Activated CD8-positive, alpha-beta T cell treated with anti-CD3 and anti-CD28 coated beads for 36 hours (primary cell): ENCODE data around the gene KANK2. TPM values are rescaled to one million over a fixed set of nuclear protein-coding genes. Genes with fewer than 3 reads are reported as not detected.

Experiments used
- ATAC-seq: fragments of 200-7000 bp; cut with Tn5 transposase; one replicate; pipeline ENCODE4 v1.10.0; 2021; ENCODE audit warnings: mild to moderate bottlenecking, moderate library complexity
- CTCF ChIA-PET: fragments of 350-600 bp; sonication (Branson Sonifier 250); formaldehyde crosslinking; loops from one replicate; lab custom pipeline; 2021; ENCODE audit warnings: antibody characterized with exemption; lab: Charles Lee
- POLR2A ChIA-PET: fragments of 350-600 bp; sonication (Branson Sonifier 250); formaldehyde crosslinking; loops from one replicate; lab custom pipeline; 2021; ENCODE audit warnings: antibody characterized with exemption; lab: Charles Lee
- DNase-seq: peaks from one replicate; pipeline ENCODE4 v3.0.0-alpha.2; 2020
- H3K27ac Mint-ChIP-seq: one replicate; pipeline ENCODE4 v1.8.0; 2021; ENCODE audit warnings: mild to moderate bottlenecking, mixed read lengths
- H3K27me3 Mint-ChIP-seq: one replicate; pipeline ENCODE4 v1.8.0; 2021; ENCODE audit warnings: mixed read lengths
- H3K36me3 Mint-ChIP-seq: one replicate; pipeline ENCODE4 v1.8.0; 2021; ENCODE audit warnings: low read depth, mixed read lengths
- H3K4me1 Mint-ChIP-seq: one replicate; pipeline ENCODE4 v1.8.0; 2021; ENCODE audit warnings: low read depth, mixed read lengths
- H3K4me3 Mint-ChIP-seq: one replicate; pipeline ENCODE4 v1.8.0; 2021; ENCODE audit warnings: mild to moderate bottlenecking, moderate library complexity, mixed read lengths
- H3K9me3 Mint-ChIP-seq: one replicate; pipeline ENCODE4 v1.8.0; 2021; ENCODE audit warnings: mixed read lengths
- intact Hi-C: fragments of 100-400 bp; cut with micrococcal nuclease; formaldehyde crosslinking; loops from one replicate; pipeline ENCODE4 v1.10.0; 2022
- total RNA-seq, 2 experiments: library from RNA; stranded (reverse); gene quantifications; one replicate each; pipeline ENCODE4 v1.2.3, GENCODE V29; 2021
- TF ChIP-seq, protein P1 (sequence below): fragments of 200-600 bp; IDR thresholded peaks from one replicate; pipeline ENCODE4 v1.8.0; 2022; ENCODE audit warnings: antibody characterized with exemption, mild to moderate bottlenecking

The KANK2 gene
- total RNA-seq, 2 experiments from 2014 or later = 1.9 to 2.0 TPM

DNA sequence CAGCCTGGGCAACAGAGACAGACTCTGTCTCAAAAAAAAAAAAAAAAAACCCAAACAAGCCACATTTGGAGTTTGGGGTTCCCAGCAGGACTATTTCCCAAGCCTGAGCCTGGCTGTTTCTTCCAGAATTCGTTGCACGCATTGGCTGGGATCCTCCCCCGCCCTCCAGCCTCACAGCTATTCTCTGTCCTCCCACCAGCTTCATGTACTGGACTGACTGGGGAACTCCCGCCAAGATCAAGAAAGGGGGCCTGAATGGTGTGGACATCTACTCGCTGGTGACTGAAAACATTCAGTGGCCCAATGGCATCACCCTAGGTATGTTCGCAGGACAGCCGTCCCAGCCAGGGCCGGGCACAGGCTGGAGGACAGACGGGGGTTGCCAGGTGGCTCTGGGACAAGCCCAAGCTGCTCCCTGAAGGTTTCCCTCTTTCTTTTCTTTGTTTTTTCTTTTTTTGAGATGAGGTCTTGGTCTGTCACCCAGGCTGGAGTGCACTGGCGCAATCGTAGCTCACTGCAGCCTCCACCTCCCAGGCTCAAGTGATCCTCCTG lies 81.4 kb downstream of the KANK2 start:
- H3K27me3 Mint-ChIP-seq = no peaks in the 10 kb centered on the region
- no peaks in the 10 kb centered on the region for H3K9me3 Mint-ChIP-seq
- ATAC-seq (no peak), DNase-seq (no peak)
- no peak overlapping the region for H3K4me3 Mint-ChIP-seq
- intact Hi-C loops = no loop called here
- ChIA-PET POLR2A (interaction anchor here (0.7 to 1.7 kb wide), 6 partner anchors 10 to 26 kb away, joined by 4 to 5 read pairs (median 4); partner anchors contain the start of gene LDLR), CTCF (interaction anchor here (0.9 to 2.1 kb wide), 2 partner anchors 10 to 80 kb away, joined by 3 to 6 read pairs; no protein-coding TSS in a partner anchor)
- TF ChIP-seq, protein P1, sequence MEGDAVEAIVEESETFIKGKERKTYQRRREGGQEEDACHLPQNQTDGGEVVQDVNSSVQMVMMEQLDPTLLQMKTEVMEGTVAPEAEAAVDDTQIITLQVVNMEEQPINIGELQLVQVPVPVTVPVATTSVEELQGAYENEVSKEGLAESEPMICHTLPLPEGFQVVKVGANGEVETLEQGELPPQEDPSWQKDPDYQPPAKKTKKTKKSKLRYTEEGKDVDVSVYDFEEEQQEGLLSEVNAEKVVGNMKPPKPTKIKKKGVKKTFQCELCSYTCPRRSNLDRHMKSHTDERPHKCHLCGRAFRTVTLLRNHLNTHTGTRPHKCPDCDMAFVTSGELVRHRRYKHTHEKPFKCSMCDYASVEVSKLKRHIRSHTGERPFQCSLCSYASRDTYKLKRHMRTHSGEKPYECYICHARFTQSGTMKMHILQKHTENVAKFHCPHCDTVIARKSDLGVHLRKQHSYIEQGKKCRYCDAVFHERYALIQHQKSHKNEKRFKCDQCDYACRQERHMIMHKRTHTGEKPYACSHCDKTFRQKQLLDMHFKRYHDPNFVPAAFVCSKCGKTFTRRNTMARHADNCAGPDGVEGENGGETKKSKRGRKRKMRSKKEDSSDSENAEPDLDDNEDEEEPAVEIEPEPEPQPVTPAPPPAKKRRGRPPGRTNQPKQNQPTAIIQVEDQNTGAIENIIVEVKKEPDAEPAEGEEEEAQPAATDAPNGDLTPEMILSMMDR = no peak
- no peak overlapping the region for H3K27ac Mint-ChIP-seq
- H3K36me3 Mint-ChIP-seq = peaks cover 62% of the 10 kb centered on the region
- H3K4me1 Mint-ChIP-seq = no peaks in the 10 kb centered on the region

DNA sequence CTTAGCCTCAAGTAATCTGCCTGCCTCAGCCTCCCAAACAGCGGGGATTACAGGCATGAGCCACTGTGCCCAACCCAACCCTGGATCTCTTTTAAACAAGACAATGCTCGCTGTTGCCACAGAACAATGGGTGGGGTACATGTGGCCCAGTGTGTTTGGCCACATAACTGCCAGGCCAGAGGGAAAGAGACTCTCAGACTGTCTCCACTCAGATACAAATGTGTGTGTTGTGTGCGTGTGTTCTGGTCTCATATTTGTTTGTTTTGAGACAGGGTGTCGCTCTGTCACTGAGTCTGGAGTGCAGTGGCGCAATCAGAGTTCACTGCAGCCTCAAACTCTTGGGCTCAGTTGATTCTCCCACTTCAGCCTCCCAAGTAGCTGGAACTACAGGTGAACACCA lies 82.3 kb downstream of the KANK2 start:
- H3K36me3 Mint-ChIP-seq = peaks cover 62% of the 10 kb centered on the region
- H3K27ac Mint-ChIP-seq = no peak overlapping the region
- ChIA-PET CTCF (interaction anchor here (0.9 to 1.3 kb wide), 2 partner anchors 11 kb away, joined by 3 to 6 read pairs; no protein-coding TSS in a partner anchor), POLR2A (interaction anchor here (1.3 to 1.6 kb wide), 2 partner anchors 15 to 17 kb away, joined by 4 to 5 read pairs; no protein-coding TSS in a partner anchor)
- no peaks in the 10 kb centered on the region for H3K27me3 Mint-ChIP-seq
- no peaks in the 10 kb centered on the region for H3K4me1 Mint-ChIP-seq
- ATAC-seq (no peak), DNase-seq (no peak)
- H3K4me3 Mint-ChIP-seq = no peak overlapping the region
- TF ChIP-seq, protein P1 = no peak
- H3K9me3 Mint-ChIP-seq = no peaks in the 10 kb centered on the region
- intact Hi-C loops = no loop called here

Other genes with a start within 250 kb of the KANK2 start
- gene SMARCA4, start 236.5 kb downstream of the KANK2 start, total RNA-seq = 10 to 100 TPM; 97.0 to 98.7 TPM
- gene LDLR, start 108.1 kb downstream of the KANK2 start, total RNA-seq = 10 to 100 TPM; 54.7 to 56.5 TPM
- 10 to 100 TPM; 60.5 to 70.9 TPM for gene SPC24, start 41.8 kb downstream of the KANK2 start, total RNA-seq
- gene ANGPTL8, start 42.1 kb upstream of the KANK2 start, total RNA-seq = not detected
- gene DOCK6, start 65.0 kb upstream of the KANK2 start, total RNA-seq = 1 to 10 TPM; 4.5 to 7.9 TPM
- not detected for gene TSPAN16, start 98.6 kb upstream of the KANK2 start, total RNA-seq
- 1 to 10 TPM; 6.7 to 7.0 TPM for gene RAB3D, start 142.1 kb upstream of the KANK2 start, total RNA-seq
- 10 to 100 TPM; 24.3 to 25.6 TPM for gene TMEM205, start 148.7 kb upstream of the KANK2 start, total RNA-seq
- gene CCDC159, start 149.0 kb upstream of the KANK2 start, total RNA-seq = 10 to 100 TPM in 1 of 2 experiments, 1 to 10 TPM in 1; 9.7 to 10.5 TPM
- 1 to 10 TPM; 1.2 to 1.8 TPM for gene PLPPR2, start 157.9 kb upstream of the KANK2 start, total RNA-seq
- gene SWSAP1, start 177.1 kb upstream of the KANK2 start, total RNA-seq = 1 to 10 TPM; 1.5 to 1.8 TPM
- gene EPOR, start 186.8 kb upstream of the KANK2 start, total RNA-seq = 1 to 10 TPM; 7.0 to 9.8 TPM
- gene RGL3, start 221.8 kb upstream of the KANK2 start, total RNA-seq = not detected
- gene ODAD3, start 237.6 kb upstream of the KANK2 start, total RNA-seq = under 1 TPM; 0.47 to 0.70 TPM
- 100 to 1,000 TPM; 207 to 211 TPM for gene PRKCSH, start 238.1 kb upstream of the KANK2 start, total RNA-seq